ENCODE results near the gene DAP.

- TF ChIP-seq POLR2AphosphoS5 (IDR thresholded peaks at IDR 0.05): no peak
- no peak for TF ChIP-seq CTCF (IDR thresholded peaks at IDR 0.05)
- no peak for TF ChIP-seq EP300 (IDR thresholded peaks at IDR 0.05)
- TF ChIP-seq POLR2A (IDR thresholded peaks at IDR 0.05): no peak
Observed at GRCh38 chr5:10635257-10635866, 125.7 kb downstream of the DAP start.
